ENCODE results near the gene CNTN4.
"Not testable (repeated sequence)": the region's sequence is repeated elsewhere in the genome, so short reads cannot be mapped to it uniquely, and the experiment has no call there.

The CNTN4 gene

DNA sequence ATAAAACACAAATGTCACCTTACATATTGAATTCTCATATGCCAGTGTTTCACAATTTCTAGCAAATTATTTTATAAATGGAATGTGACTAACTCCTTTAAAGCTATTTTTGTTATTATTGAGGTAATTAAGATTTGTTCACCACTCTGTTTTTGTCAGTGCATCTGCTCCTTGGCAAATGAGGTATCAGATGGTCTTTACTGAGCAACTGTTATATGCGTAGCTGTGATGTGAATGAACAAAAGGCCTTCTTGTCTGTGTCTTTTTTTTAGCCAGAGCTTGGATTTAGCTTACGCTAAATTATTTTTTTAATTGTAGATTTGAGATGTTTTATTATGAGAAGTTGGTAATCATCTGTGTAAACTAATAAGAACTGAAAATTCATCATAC lies 886.2 kb downstream of the CNTN4 start:
- H3K4me1 ChIP-seq (ENCODE audit: low read length), result peaks cover 51% of the 10 kb centered on the region
- H3K4me3 ChIP-seq (ENCODE audit: low read length), result no peak overlapping the region
- no peak overlapping the region for H3K27ac ChIP-seq (ENCODE audit: low read length)
- no peaks in the 10 kb centered on the region for H3K27me3 ChIP-seq (ENCODE audit: low read depth, low read length)
- no peaks in the 10 kb centered on the region for H3K79me2 ChIP-seq (ENCODE audit: low read length)
- H3K9me3 ChIP-seq (ENCODE audit: insufficient read depth, low read length), result no peaks in the 10 kb centered on the region
- H3K4me2 ChIP-seq (ENCODE audit: low read length), result no peak overlapping the region
- H3K9ac ChIP-seq (ENCODE audit: low read length), result no peak overlapping the region
- no peak for TF ChIP-seq EZH2phosphoT487 (IDR thresholded peaks at IDR 0.05; ENCODE audit: low read depth)
- TF ChIP-seq, protein P1, sequence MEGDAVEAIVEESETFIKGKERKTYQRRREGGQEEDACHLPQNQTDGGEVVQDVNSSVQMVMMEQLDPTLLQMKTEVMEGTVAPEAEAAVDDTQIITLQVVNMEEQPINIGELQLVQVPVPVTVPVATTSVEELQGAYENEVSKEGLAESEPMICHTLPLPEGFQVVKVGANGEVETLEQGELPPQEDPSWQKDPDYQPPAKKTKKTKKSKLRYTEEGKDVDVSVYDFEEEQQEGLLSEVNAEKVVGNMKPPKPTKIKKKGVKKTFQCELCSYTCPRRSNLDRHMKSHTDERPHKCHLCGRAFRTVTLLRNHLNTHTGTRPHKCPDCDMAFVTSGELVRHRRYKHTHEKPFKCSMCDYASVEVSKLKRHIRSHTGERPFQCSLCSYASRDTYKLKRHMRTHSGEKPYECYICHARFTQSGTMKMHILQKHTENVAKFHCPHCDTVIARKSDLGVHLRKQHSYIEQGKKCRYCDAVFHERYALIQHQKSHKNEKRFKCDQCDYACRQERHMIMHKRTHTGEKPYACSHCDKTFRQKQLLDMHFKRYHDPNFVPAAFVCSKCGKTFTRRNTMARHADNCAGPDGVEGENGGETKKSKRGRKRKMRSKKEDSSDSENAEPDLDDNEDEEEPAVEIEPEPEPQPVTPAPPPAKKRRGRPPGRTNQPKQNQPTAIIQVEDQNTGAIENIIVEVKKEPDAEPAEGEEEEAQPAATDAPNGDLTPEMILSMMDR (IDR thresholded peaks at IDR 0.05; ENCODE audit: low read depth, low read length), result no peak
- H3K36me3 ChIP-seq (replicated peaks; ENCODE audit: low read depth, low read length), result no peaks in the 10 kb centered on the region
- no peak overlapping the region for H2AFZ ChIP-seq (ENCODE audit: low read depth, low read length)
- no peaks in the 10 kb centered on the region for H4K20me1 ChIP-seq (ENCODE audit: insufficient read depth, low read length)

DNA sequence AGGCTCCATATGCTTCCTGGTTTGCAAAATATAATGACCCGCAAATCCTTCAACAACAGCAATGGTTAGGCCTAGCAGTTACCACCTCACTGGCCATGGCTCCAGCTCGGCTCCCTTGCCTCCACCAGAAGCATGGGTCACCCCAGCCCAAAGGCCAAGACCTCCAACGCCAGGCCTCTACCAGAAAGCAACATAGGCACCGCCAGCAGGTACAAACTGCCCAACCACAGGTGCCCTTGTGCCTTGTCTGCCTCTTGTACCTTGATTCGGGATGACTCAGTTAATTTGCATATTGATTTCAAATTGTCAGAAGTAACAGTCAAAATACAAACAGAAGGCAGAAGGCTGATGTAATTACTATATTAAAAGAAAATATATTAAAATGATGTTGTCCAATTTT lies 886.8 kb downstream of the CNTN4 start:
- TF ChIP-seq, protein P1 (IDR thresholded peaks at IDR 0.05; ENCODE audit: low read depth, low read length), result no peak
- no peak for TF ChIP-seq EZH2phosphoT487 (IDR thresholded peaks at IDR 0.05; ENCODE audit: low read depth)

DNA sequence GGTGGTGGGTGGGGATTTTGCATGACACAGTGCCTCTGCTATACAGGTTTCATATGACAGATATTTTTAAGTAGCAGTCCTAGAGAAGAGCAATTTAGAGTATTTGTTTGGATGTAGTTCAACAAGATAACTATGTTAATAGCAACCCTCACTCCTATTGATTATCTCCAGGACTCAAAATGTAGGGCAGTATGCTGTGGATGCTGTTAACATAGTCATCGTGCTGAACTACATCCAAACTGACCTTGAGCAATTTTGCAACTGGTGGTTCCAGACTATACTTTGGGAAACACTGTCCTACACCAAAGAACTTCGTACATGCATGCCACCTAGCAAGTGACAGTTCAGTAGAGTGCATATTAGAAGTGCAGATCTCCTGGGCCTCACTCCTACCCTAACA lies 893.9 kb downstream of the CNTN4 start:
- H3K27me3 ChIP-seq (ENCODE audit: low read depth, low read length), result no peaks in the 10 kb centered on the region
- TF ChIP-seq, protein P1 (IDR thresholded peaks at IDR 0.05; ENCODE audit: low read depth, low read length), result no peak
- TF ChIP-seq EZH2phosphoT487 (IDR thresholded peaks at IDR 0.05; ENCODE audit: low read depth), result no peak
- H4K20me1 ChIP-seq (ENCODE audit: insufficient read depth, low read length), result no peaks in the 10 kb centered on the region
- H3K27ac ChIP-seq (ENCODE audit: low read length), result no peak overlapping the region
- no peak overlapping the region for H2AFZ ChIP-seq (ENCODE audit: low read depth, low read length)
- H3K79me2 ChIP-seq (ENCODE audit: low read length), result no peaks in the 10 kb centered on the region
- no peak overlapping the region for H3K9ac ChIP-seq (ENCODE audit: low read length)
- no peaks in the 10 kb centered on the region for H3K36me3 ChIP-seq (replicated peaks; ENCODE audit: low read depth, low read length)
- H3K4me1 ChIP-seq (ENCODE audit: low read length), result peaks cover 25% of the 10 kb centered on the region
- no peak overlapping the region for H3K4me3 ChIP-seq (ENCODE audit: low read length)
- no peaks in the 10 kb centered on the region for H3K9me3 ChIP-seq (ENCODE audit: insufficient read depth, low read length)
- H3K4me2 ChIP-seq (ENCODE audit: low read length), result no peak overlapping the region

More for the DNA sequence above, 886.8 kb downstream of the CNTN4 start:
- H3K4me2 ChIP-seq (ENCODE audit: low read length), result no peak overlapping the region
- no peak overlapping the region for H3K4me3 ChIP-seq (ENCODE audit: low read length)
- no peak overlapping the region for H2AFZ ChIP-seq (ENCODE audit: low read depth, low read length)
- H3K4me1 ChIP-seq (ENCODE audit: low read length), result peaks cover 51% of the 10 kb centered on the region
- no peaks in the 10 kb centered on the region for H3K36me3 ChIP-seq (replicated peaks; ENCODE audit: low read depth, low read length)
- H3K9ac ChIP-seq (ENCODE audit: low read length), result no peak overlapping the region
- H3K27me3 ChIP-seq (ENCODE audit: low read depth, low read length), result no peaks in the 10 kb centered on the region
- H3K27ac ChIP-seq (ENCODE audit: low read length), result no peak overlapping the region
- no peaks in the 10 kb centered on the region for H4K20me1 ChIP-seq (ENCODE audit: insufficient read depth, low read length)
- no peaks in the 10 kb centered on the region for H3K9me3 ChIP-seq (ENCODE audit: insufficient read depth, low read length)
- H3K79me2 ChIP-seq (ENCODE audit: low read length), result no peaks in the 10 kb centered on the region

DNA sequence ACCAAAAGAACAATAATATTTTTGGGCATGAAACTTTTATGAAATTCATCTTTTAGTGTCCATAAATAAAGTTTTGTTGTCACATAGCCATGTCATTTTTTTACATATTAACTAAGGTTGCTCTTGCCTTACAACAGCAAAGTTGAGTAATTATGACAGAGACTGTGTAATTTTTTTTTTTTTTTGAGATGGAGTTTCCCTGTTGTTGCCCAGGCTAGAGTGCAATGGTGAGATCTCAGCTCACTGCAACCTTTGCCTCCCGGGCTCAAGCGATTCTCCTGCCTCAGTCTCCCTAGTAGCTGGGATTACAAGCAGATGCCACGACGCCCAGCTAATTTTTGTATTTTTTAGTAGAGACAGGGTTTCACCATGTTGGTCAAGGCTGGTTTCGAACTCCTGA lies 894.5 kb downstream of the CNTN4 start:
- not testable (repeated sequence) for H3K36me3 ChIP-seq (replicated peaks; ENCODE audit: low read depth, low read length); H3K27me3 ChIP-seq (ENCODE audit: low read depth, low read length); H3K79me2 ChIP-seq (ENCODE audit: low read length); H2AFZ ChIP-seq (ENCODE audit: low read depth, low read length); H3K4me2 ChIP-seq (ENCODE audit: low read length); H4K20me1 ChIP-seq (ENCODE audit: insufficient read depth, low read length); H3K9me3 ChIP-seq (ENCODE audit: insufficient read depth, low read length); H3K9ac ChIP-seq (ENCODE audit: low read length); H3K27ac ChIP-seq (ENCODE audit: low read length); H3K4me3 ChIP-seq (ENCODE audit: low read length)
- peaks cover 19% of the 10 kb centered on the region for H3K4me1 ChIP-seq (ENCODE audit: low read length)

DNA sequence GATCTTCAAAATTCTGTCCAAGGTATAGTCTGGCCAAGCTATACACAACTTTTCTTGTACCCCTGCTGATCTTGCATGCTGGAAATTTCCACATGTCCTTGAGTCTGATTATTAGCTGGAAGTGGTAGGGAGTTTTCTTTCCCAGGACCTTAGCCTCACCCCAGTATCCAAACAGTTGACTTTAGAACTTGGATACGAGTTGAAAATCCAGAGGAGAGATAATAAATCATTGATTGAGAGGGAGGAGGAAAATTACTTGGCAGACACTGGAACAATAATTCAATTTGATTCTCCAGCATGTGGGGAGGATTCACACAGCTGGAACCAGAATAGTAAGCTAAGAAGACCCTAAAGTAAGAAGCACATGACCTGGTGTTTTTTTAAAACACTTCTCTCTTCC lies 895.1 kb downstream of the CNTN4 start:
- H2AFZ ChIP-seq (ENCODE audit: low read depth, low read length), result no peak overlapping the region
- no peak overlapping the region for H3K27ac ChIP-seq (ENCODE audit: low read length)
- H3K4me3 ChIP-seq (ENCODE audit: low read length), result no peak overlapping the region
- peaks cover 19% of the 10 kb centered on the region for H3K4me1 ChIP-seq (ENCODE audit: low read length)
- H3K36me3 ChIP-seq (replicated peaks; ENCODE audit: low read depth, low read length), result no peaks in the 10 kb centered on the region
- no peaks in the 10 kb centered on the region for H3K79me2 ChIP-seq (ENCODE audit: low read length)
- no peaks in the 10 kb centered on the region for H4K20me1 ChIP-seq (ENCODE audit: insufficient read depth, low read length)
- H3K9ac ChIP-seq (ENCODE audit: low read length), result no peak overlapping the region
- H3K4me2 ChIP-seq (ENCODE audit: low read length), result no peak overlapping the region
- TF ChIP-seq, protein P1 (IDR thresholded peaks at IDR 0.05; ENCODE audit: low read depth, low read length), result no peak
- H3K9me3 ChIP-seq (ENCODE audit: insufficient read depth, low read length), result no peaks in the 10 kb centered on the region
- no peaks in the 10 kb centered on the region for H3K27me3 ChIP-seq (ENCODE audit: low read depth, low read length)

Data from OCI-LY3 (cell line).